Fibroblast of skin of scalp (primary cell): ENCODE data around the gene MAP3K21. TPM values are rescaled to one million over a fixed set of nuclear protein-coding genes. Genes with fewer than 3 reads are reported as not detected.

ENCODE experiments used
- DNase-seq: peaks from one replicate; pipeline ENCODE4 v3.0.0-alpha.2; 2013
- polyA plus RNA-seq, 2 experiments: library from polyadenylated mRNA; unstranded; fragments of 120-200 nt; gene quantifications; one replicate each; pipeline ENCODE4 v1.2.1, GENCODE V29; 2013; ENCODE audit not compliant: insufficient read length in 2 of 2

The MAP3K21 gene
- polyA plus RNA-seq (2013, experiment 1 of 2; ENCODE audit: insufficient read length), result 0.10 TPM
- polyA plus RNA-seq (2013, experiment 2 of 2; ENCODE audit: insufficient read length), result 0.17 TPM

DNA sequence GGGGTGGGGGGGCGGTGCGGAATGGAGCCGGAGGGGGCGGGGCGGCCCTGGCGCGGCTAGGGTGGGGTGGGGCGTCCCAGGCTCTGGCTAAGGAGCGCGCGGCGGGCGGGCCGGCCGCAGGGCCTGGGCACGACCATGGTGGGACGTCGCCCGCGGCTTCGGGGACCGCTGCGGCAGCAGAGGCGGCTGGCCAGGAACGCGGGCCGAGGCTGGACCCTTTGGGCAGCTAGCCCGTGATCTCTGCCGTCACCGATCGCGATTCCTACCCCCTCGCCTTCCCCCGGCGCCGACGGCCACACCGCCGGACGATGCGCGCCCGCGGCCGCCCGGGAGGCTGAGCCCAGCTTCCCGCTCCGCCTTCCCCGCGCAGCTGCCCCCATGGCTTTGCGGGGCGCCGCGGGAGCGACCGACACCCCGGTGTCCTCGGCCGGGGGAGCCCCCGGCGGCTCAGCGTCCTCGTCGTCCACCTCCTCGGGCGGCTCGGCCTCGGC is at the start of gene MAP3K21:
MAP3K21 (plus strand) TSS at position 74 of the 491 bp plus-strand sequence; CDS start at position 379, 305 bp downstream.
- DNase-seq, result no peak

DNA sequence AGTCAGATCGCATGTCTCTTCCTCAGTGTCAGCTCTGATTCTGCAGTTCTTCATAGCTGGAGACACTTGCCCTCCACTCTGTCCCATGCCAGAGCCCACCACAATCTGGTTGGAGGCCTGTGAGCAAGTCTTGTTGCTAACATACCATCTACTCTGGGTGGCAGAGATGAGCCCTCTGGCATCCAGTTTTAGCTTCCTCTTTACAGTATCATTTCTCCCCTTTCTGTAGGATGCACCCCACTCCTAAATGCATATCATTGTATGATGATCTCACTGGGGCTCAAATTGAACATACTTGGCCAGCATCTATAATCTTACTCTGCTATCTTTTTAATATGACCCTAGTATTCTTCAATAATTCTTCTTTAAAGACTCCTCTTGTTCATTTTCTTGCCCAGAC is 48.9 kb upstream of the MAP3K21 start:
- no peak for DNase-seq

- no peak for DNase-seq
These were observed 47.6 kb upstream of the MAP3K21 start for GRCh38 chr1:233279971-233280370.

- DNase-seq, result peak; percentile 57
These were observed 45.6 kb upstream of the MAP3K21 start for GRCh38 chr1:233281711-233282581.

- DNase-seq, result no peak
These were observed 45.0 kb upstream of the MAP3K21 start for GRCh38 chr1:233282582-233282886.

- no peak for DNase-seq
These were observed 37.8 kb upstream of the MAP3K21 start for GRCh38 chr1:233289676-233290075.

- DNase-seq, result no peak
These were observed 37.0 kb upstream of the MAP3K21 start for GRCh38 chr1:233290396-233291034.

DNA sequence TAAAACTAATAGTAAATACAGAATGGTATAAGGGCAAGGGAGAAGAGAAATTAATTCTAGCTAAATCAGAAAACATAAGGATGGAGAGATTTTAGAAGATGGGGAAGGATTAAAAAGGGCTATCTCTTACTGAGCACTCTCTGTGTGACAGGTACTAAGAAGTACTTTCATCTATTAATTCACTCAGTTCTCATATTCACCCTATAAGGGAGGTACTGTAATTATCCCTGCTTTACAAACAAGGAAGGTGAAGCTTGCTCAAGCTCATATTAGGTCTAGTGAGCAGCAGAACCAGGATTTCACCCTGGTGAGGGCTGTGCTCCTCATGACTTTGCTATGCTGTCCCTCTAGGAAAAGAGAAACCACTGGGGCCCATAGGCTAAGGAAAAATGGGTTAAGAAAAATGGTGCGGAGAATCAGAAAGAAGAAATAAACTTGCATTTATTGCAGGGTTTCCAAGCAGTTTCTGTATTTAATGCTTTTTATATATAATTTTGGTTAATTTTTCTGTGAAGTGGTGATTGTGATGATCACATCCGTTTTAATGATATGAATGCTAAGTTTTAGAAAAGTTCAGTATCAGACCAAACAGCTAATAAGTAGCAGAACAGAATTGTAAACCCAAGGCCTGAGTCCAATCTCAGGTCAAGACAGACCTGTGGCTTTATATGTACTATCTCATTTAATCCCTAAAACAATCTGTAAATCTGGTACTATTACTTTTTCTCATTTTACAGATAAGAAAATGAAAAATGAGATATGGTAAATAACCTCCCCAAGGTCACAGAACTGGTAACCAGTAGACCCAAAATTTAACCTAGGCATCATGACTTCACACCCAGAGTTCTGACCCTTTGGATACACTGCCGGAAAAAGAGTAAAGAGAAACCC is 33.7 kb upstream of the MAP3K21 start:
- DNase-seq, result no peak

DNA sequence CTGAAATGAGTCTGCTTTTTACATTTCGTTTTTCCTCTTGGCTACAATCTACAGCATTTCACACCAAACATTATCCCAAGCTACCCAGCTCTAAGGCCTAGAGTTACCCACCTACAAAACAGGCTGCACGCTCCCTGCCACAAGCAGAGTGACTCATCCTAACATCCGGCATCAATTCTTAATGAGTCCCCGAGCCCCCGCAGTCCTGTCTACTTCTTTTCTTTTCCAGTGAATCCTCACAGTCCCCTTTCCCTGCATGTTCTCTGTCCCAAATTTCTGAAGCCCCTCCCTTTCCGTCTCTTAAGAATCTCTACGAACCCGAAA is 32.6 kb upstream of the MAP3K21 start:
- DNase-seq, result peak; percentile 66

- DNase-seq, result peak; percentile 51
These were observed 32.1 kb upstream of the MAP3K21 start, which contains the start of gene PCNX2 for GRCh38 chr1:233295237-233295974. TSS of gene PCNX2 (minus strand) at chr1:233295725. CDS start at chr1:233295478, 247 bp downstream.

- DNase-seq, result no peak
These were observed 31.6 kb upstream of the MAP3K21 start for GRCh38 chr1:233295975-233296322.

DNA sequence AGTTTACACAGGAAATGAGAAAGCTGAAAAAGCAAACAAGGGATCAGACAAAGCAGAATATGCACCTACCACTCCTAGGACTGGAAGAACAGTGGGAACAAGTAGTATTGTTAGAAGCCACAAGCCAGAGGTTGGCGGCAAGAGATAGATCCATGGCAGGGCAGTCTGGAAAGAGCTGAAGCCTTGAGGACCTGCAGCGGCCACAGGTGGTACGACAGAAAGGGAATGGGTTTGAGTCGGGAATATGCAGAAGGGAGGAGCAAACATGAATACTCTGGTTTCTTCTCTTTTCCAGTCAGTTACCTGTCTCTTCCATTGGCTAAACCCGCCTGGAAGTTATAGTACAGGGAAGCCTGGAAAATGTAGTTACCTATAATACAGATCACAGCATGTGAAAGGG is 28.1 kb upstream of the MAP3K21 start:
- DNase-seq, result no peak

DNA sequence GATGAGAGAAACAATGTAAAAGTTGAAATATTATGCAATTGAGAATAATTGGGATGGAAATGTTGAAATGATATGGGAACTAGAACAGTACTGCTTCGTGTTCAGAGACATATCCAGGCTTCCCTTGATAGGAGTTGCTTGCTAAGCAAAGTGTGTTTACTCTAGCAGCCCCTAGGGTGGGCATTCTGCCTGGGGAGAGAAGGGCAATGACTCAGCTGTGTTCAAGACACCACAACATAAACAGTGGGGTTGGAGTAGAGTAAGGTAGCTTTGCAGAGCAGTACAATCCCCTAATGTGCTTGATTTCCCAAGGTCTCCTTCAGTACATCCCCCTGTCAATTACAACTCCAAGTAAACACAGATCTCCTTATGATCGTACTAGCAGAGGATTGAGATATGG is 27.2 kb upstream of the MAP3K21 start:
- no peak for DNase-seq

- peak; percentile 33 for DNase-seq
These were observed 22.9 kb upstream of the MAP3K21 start for GRCh38 chr1:233304489-233305102.

- DNase-seq, result no peak
These were observed 13.9 kb upstream of the MAP3K21 start for GRCh38 chr1:233313434-233314155.

DNA sequence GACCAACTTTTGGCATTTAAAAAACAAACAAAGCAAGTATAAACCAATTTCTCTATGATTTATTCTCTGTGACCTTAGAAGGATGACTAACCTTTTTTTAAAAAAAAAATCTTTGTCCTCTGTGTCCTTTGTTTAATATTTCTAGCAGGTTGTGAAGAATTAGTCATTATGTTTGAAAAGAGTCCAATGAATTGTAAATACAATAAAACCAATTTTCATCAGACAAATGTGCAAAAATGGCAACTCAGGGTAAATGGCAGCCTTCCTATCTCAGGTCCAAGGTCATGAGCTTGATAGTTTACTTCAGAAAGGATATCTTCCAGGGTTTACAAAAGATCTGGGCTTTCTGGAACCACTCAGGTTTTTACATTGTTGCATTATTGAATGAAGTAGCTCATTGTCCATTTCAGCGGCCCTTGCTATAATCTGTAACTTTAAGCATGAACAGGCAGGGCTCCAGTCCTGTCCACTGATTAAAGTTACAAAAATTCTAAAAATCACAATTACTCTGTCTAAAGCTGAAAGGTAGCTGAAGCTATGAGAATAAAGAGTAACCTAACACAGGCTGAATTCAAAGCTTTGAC is 11.7 kb upstream of the MAP3K21 start:
- no peak for DNase-seq

- no peak for DNase-seq
These were observed 11.1 kb upstream of the MAP3K21 start for GRCh38 chr1:233316473-233316872.

DNA sequence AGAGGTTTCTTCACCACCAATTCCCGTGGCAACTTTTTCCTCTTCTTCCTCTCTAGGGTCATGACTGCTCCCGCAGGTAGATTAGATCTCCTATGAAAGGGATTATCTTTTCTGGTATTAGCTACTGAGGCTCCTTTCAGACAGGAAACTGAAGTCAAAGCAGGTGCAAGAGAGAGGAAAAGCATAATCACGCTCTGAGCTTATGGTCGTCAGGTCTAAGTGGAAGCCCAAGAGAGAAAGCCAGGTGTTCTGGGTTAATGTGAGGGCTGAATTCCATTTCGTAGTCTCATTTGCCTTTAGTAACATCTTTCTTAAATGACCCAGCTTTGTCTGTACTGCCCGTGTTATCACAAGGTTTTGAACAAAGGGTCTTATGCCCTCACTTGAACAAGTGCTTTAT is 8.3 kb upstream of the MAP3K21 start:
- DNase-seq, result no peak

DNA sequence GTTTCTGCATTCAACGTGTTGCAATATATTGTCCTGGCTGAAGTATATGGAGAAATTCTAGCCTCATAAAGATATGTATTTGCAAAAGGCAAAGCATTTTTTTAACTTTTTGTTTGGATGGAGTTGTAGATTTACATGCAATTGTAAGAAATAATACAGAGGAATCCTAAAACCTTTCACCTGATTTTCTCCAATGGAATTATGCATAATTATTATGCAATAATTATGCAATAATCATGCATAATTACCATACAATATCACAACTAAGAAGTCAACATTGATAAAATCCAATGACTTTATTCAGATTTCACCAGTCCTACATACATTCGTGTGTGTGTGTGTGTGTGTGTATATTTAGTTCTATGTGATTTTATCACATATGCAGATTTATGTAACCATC is 7.5 kb upstream of the MAP3K21 start:
- DNase-seq, result no peak

DNA sequence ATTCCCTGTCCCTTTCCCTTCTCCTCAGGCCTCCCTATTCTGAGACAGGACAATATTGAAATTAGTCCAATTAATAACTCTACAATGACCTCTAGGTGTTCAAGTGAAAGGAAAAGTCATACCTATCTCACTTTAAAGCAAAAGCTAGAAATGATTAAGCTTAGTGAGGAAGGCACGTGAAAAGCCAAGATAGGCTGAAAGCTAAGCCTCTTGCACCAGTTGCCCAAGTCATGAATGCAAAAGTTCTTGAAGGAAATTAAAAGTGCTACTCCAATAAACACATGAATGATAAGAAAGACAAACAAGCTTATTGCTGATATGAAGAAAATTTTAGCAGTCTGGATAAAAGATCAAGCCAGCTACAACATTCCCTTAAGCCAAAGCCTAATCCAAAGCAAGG is 3.8 kb upstream of the MAP3K21 start:
- no peak for DNase-seq

DNA sequence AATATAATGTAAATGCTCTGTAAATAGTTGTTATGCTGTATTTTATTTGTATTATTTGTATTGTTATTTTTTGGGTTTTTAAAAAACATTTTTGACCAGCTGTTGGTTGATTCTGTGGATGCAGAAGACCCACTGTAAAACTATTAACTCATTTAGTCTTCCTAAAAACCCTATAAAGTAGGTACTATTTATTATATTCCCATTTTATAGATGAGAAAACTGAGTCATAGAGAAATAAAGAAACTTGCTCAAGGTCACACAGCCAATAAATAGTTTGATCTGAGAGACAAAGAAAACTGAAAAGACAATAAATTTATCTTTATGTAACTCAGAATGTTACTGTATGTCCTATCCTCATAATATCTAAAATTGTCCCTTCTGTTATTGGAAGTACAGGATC is 1.2 kb upstream of the MAP3K21 start:
- DNase-seq, result no peak
